Naive thymus-derived CD8-positive, alpha-beta T cell (primary cell): ENCODE results near the gene ADSL. TPM values are rescaled to one million over a fixed set of nuclear protein-coding genes. Genes with fewer than 3 reads are reported as not detected.
A peak's percentile ranks its signal among the peaks of the same experiment; 100 is the strongest.

Experiments used
- ATAC-seq, 2 donors: fragments of 150-1000 bp; cut with Tn5 transposase in 1 of 2; sonication (Bioruptor Pico), chemical (Tn5 transposase) in 1 of 2; 1 replicate in 1 of 2; 2 replicates in 1 of 2; pipeline ENCODE4 v1.10.0; 2021; ENCODE audit warnings: mild to moderate bottlenecking in 2 of 2, moderate library complexity in 2 of 2
- POLR2A ChIA-PET: fragments of 350-600 bp; sonication (Branson Sonifier 250); formaldehyde crosslinking; loops from one replicate; lab custom pipeline; 2021; ENCODE audit warnings: antibody characterized with exemption; lab: Charles Lee
- DNase-seq, 10 donors: peaks; one replicate each; pipeline versions ENCODE4 v3.0.0 to v3.0.0-alpha.2; 2020 to 2022
- H3K27ac Mint-ChIP-seq, 10 donors: one replicate each; pipeline ENCODE4 v1.8.0; 2020 to 2022; ENCODE audit warnings: mild to moderate bottlenecking in 10 of 10, mixed read lengths in 10 of 10, moderate library complexity in 4 of 10, inconsistent platforms in 1 of 10
- H3K27me3 Mint-ChIP-seq, 5 donors: one replicate each; pipeline ENCODE4 v1.8.0; 2021 to 2022; ENCODE audit warnings: mixed read lengths in 5 of 5
- H3K36me3 Mint-ChIP-seq, 3 donors: one replicate each; pipeline ENCODE4 v1.8.0; 2020 to 2022; ENCODE audit warnings: mixed read lengths in 3 of 3, mild to moderate bottlenecking in 2 of 3, inconsistent platforms in 1 of 3
- H3K4me1 Mint-ChIP-seq, 4 donors: one replicate each; pipeline ENCODE4 v1.8.0; 2021 to 2022; ENCODE audit warnings: mixed read lengths in 4 of 4
- H3K4me3 Mint-ChIP-seq, 10 donors: one replicate each; pipeline ENCODE4 v1.8.0; 2020 to 2022; ENCODE audit warnings: mild to moderate bottlenecking in 10 of 10, mixed read lengths in 10 of 10, moderate library complexity in 6 of 10, inconsistent platforms in 1 of 10
- H3K9me3 Mint-ChIP-seq, 9 donors: one replicate each; pipeline ENCODE4 v1.8.0; 2020 to 2022; ENCODE audit warnings: mixed read lengths in 9 of 9, mild to moderate bottlenecking in 3 of 9, inconsistent platforms in 1 of 9, moderate library complexity in 1 of 9
- polyA plus RNA-seq, 3 donors: library from polyadenylated mRNA; unstranded; fragments of 300-500 nt; fragmentation: Illumina TruSeq; gene quantifications; one replicate each; pipeline ENCODE4 v1.2.3, GENCODE V29; 2021
- total RNA-seq, 8 experiments: library from RNA in 2 of 8; stranded (reverse) in 2 of 8; gene quantifications; one replicate each; pipeline ENCODE4 v1.2.3 and lab custom pipeline; 2021 to 2026

The ADSL gene
- total and polyA plus RNA-seq, 5 experiments from 2014 or later = 63.2 to 130 (median 97.0) TPM

GRCh38 chr22:40432157-40432556 lies 85.9 kb downstream of the ADSL start:
- no peaks in the 10 kb centered on the region for H3K27me3 Mint-ChIP-seq
- peak overlapping the region in 3 of 10 donors; percentile 36 to 66 (median 53) for H3K27ac Mint-ChIP-seq
- no peaks in the 10 kb centered on the region for H3K9me3 Mint-ChIP-seq
- DNase-seq (no peak), ATAC-seq (no peak)
- peaks cover 10 to 83% (median 17%) of the 10 kb centered on the region in 3 donors for H3K36me3 Mint-ChIP-seq
- POLR2A ChIA-PET = interaction anchor here (0.6 to 1.3 kb wide), 2 partner anchors 26 to 151 kb away, joined by 3 read pairs; no protein-coding TSS in a partner anchor
- H3K4me3 Mint-ChIP-seq = no peak overlapping the region
- peaks cover 23 to 68% (median 50%) of the 10 kb centered on the region in 4 donors for H3K4me1 Mint-ChIP-seq

- no peaks in the 10 kb centered on the region for H3K27me3 Mint-ChIP-seq
- no peak overlapping the region for H3K4me3 Mint-ChIP-seq
- no peak for DNase-seq
- H3K36me3 Mint-ChIP-seq = peaks cover 10 to 78% (median 16%) of the 10 kb centered on the region in 3 donors
- POLR2A ChIA-PET = interaction anchor here (1.0 to 1.3 kb wide), 2 partner anchors 27 to 213 kb away, joined by 3 read pairs; no protein-coding TSS in a partner anchor
- peaks cover 25 to 73% (median 53%) of the 10 kb centered on the region in 4 donors for H3K4me1 Mint-ChIP-seq
- no peaks in the 10 kb centered on the region for H3K9me3 Mint-ChIP-seq
- H3K27ac Mint-ChIP-seq = peak overlapping the region in 6 of 10 donors; percentile 22 to 83 (median 54)
- ATAC-seq = no peak
Measured at GRCh38 chr22:40432625-40433024, 86.3 kb downstream of the ADSL start.

GRCh38 chr22:40433416-40434090 lies 87.3 kb downstream of the ADSL start:
- peak overlapping the region in 5 of 10 donors; percentile 48 to 83 (median 60) for H3K27ac Mint-ChIP-seq
- POLR2A ChIA-PET = interaction anchor here (0.5 to 1.0 kb wide), 2 partner anchors 200 to 212 kb away, joined by 3 read pairs; no protein-coding TSS in a partner anchor
- H3K9me3 Mint-ChIP-seq = no peaks in the 10 kb centered on the region
- peaks cover 25 to 82% (median 60%) of the 10 kb centered on the region in 4 donors for H3K4me1 Mint-ChIP-seq
- ATAC-seq (no peak), DNase-seq (no peak)
- no peaks in the 10 kb centered on the region for H3K27me3 Mint-ChIP-seq
- peaks cover 10 to 69% (median 14%) of the 10 kb centered on the region in 3 donors for H3K36me3 Mint-ChIP-seq
- no peak overlapping the region for H3K4me3 Mint-ChIP-seq

DNA sequence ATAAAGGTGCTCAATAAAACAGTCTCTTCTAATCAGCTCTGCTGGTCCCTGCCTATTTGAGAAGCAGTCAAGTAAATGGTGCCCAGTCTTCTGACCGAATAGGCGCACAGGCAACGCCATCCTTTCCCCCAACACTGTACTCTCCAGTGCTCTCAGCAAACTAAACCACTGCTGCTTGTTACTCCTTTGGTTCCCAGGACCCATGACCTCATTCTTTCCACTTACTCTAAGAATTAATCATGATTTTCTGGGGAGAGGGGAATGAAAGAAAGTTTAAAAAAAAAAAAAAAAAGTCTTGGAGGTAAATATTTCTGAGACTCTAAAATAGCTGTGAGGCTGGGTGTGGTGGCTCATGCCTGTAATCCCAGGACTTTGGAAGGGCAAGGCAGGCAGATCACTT lies 87.8 kb downstream of the ADSL start:
- Mint-ChIP-seq H3K4me1 (peaks cover 20 to 83% (median 60%) of the 10 kb centered on the region in 4 donors), H3K9me3 (no peaks in the 10 kb centered on the region), H3K36me3 (peaks cover 6 to 64% (median 9%) of the 10 kb centered on the region in 3 donors), H3K27ac (peak overlapping the region in 7 of 10 donors; percentile 8 to 77 (median 60)), H3K27me3 (no peaks in the 10 kb centered on the region), H3K4me3 (no peak overlapping the region)
- POLR2A ChIA-PET = no interaction called here
- ATAC-seq = no peak
- DNase-seq = no peak

- no peak overlapping the region for H3K4me3 Mint-ChIP-seq
- peaks cover 4 to 64% (median 5%) of the 10 kb centered on the region in 3 donors for H3K36me3 Mint-ChIP-seq
- peaks cover 18 to 86% (median 60%) of the 10 kb centered on the region in 4 donors for H3K4me1 Mint-ChIP-seq
- DNase-seq (no peak), ATAC-seq (no peak)
- POLR2A ChIA-PET = interaction anchor here (0.9 to 2.8 kb wide), 3 partner anchors 25 to 96 kb away, joined by 3 to 23 read pairs (median 4); no protein-coding TSS in a partner anchor
- H3K27me3 Mint-ChIP-seq = no peaks in the 10 kb centered on the region
- no peaks in the 10 kb centered on the region for H3K9me3 Mint-ChIP-seq
- peak overlapping the region in 6 of 10 donors; percentile 43 to 77 (median 59) for H3K27ac Mint-ChIP-seq
Measured at GRCh38 chr22:40434745-40435144, 88.4 kb downstream of the ADSL start.

DNA sequence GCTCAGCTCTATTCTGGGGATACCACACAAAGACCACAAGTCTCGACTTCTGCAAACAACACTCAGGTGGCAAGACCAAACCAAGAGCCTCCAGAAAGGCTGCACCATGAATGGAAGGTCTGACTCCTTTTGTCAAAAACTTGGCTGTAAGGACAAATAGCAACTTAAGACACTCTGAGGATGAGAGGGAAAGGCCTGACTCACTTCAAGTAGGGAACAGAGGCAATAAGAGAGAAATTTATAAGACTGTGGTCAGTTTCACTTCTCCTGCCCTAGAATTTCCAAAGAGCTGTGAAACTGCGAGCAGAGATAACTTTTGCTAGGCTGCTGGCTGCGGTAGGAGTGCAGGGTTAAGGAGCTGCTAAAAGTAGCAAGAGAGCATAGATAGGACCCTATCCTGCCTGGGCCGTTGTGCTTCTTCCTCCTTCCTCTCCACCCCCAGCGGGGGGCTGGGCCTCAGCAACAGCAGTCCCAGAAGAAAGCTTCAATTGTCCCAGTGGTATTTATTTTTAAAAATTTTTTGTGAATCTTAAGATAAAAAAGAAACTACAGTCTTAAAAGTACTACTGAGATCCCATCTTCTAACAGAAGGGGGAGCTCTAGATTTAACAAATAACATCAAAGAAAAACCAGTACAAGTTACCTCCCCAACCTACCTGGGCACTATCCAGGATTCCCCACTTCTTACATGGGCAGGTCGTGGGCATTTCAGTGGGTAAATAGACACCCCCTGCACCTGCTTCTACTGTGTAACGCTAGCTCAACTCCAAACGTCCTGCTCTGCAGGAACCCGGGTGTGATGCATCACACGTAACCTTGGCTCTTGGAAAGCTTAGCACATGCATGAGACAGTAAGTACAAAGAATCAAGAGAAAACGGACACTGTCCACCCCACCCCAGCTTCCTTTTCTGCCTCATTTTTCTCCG lies 90.5 kb downstream of the ADSL start:
- POLR2A ChIA-PET = interaction anchor here (0.5 to 2.8 kb wide), 12 partner anchors 14 to 268 kb away, joined by 3 to 23 read pairs (median 4); no protein-coding TSS in a partner anchor
- Mint-ChIP-seq H3K9me3 (no peaks in the 10 kb centered on the region), H3K4me1 (peaks cover 22 to 97% (median 67%) of the 10 kb centered on the region in 4 donors), H3K27ac (peak overlapping the region; percentile 75 to 93 (median 88)), H3K4me3 (peak overlapping the region; percentile 45 to 72 (median 56)), H3K27me3 (no peaks in the 10 kb centered on the region), H3K36me3 (peaks cover 0 to 63% (median 0%) of the 10 kb centered on the region in 3 donors)
- DNase-seq (peak in 4 of 10 donors; percentile 15 to 76 (median 72)), ATAC-seq (peak; percentile 70 to 80)

Other genes with a start within 250 kb of the ADSL start
- 100 to 1,000 TPM; 134 to 142 TPM for gene TNRC6B, start 168.6 kb upstream of the ADSL start, total RNA-seq
- 100 to 1,000 TPM in 2 of 3 donors, 10 to 100 TPM in 1; 67.3 to 116 (median 115) TPM for gene TNRC6B, start 168.6 kb upstream of the ADSL start, polyA plus RNA-seq
- gene SGSM3, start 24.1 kb downstream of the ADSL start, total RNA-seq = 100 to 1,000 TPM; 117 to 118 TPM
- gene SGSM3, start 24.1 kb downstream of the ADSL start, polyA plus RNA-seq = 10 to 100 TPM; 53.3 to 63.3 (median 62.0) TPM